ENCODE measurements around the gene PROC. TPM values are rescaled to one million over a fixed set of nuclear protein-coding genes. Genes with fewer than 3 reads are reported as not detected.

PROC gene
- total and polyA plus RNA-seq, 9 of the 15 experiments (the other 6 are each of a cell fraction or from before 2014, with no cell fraction given) = not detected

GRCh38 chr2:127471286-127471988 lies 53.2 kb downstream of the PROC start (continued):
- TF ChIP-seq NKRF (IDR thresholded peaks at IDR 0.05; ENCODE audit: borderline replicate concordance) (no peak), CREBBP (IDR thresholded peaks at IDR 0.05; ENCODE audit: low read depth, low read length) (no peak)

GRCh38 chr2:127472268-127472667 lies 54.0 kb downstream of the PROC start:
- ChIA-PET POLR2A (interaction anchor here (1.7 kb wide), 1 partner anchor 54 kb away, joined by 3 read pairs; the partner anchor contains the start of gene IWS1), CTCF (ENCODE audit: low intra/inter-chr PET ratio) (no interaction called here)
- no peaks in the 10 kb centered on the region for H3K79me2 ChIP-seq (ENCODE audit: control insufficient read depth, insufficient read depth, low read length)
- no peaks in the 10 kb centered on the region for H3K9me1 ChIP-seq (ENCODE audit: control insufficient read depth, insufficient read depth, low read length)
- no peak overlapping the region for H3K9ac ChIP-seq (ENCODE audit: insufficient read depth in 1 of 2, low read depth in 2 of 2, low read length in 2 of 2)
- DNase-seq (ENCODE audit: extremely low read depth in 1 of 4, low spot score in 3 of 4) (no peak), ATAC-seq (no peak), FAIRE-seq (no peak)
- WGBS (ENCODE audit: insufficient coverage, low coverage, missing lambda C conversion rate) = 64% methylated on average over 1 of the region's 1 CpG
- no peaks in the 10 kb centered on the region for H3K9me3 ChIP-seq (replicated peaks; ENCODE audit: control insufficient read depth, insufficient read depth, low read depth, low read length)
- H3K27me3 ChIP-seq (ENCODE audit: control insufficient read depth in 2 of 2, insufficient read depth in 2 of 2, low read length in 2 of 2) = no peaks in the 10 kb centered on the region
- no peak overlapping the region for H3K4me3 ChIP-seq
- no TSS peak for BruUV-seq (replicated peaks)
- H3K4me1 ChIP-seq (replicated peaks in 1 of 2; ENCODE audit: control insufficient read depth in 2 of 2, insufficient read depth in 2 of 2, low read length in 2 of 2) = no peaks in the 10 kb centered on the region
- H3K4me2 ChIP-seq (ENCODE audit: insufficient read depth, low read length) = no peak overlapping the region
- intact Hi-C loops (cut with micrococcal nuclease) = no loop called here
- in situ Hi-C loops (cut with MboI) = no loop called here
- no peaks in the 10 kb centered on the region for H4K20me1 ChIP-seq (replicated peaks; ENCODE audit: control insufficient read depth, insufficient read depth, low read length)
- 0 out of 3 replicates have a peak, but pooled peaks cover 5% of the 10 kb centered on the region for H3K36me3 ChIP-seq (ENCODE audit: control insufficient read depth, insufficient read depth, low read length)
- H3K27ac ChIP-seq (ENCODE audit: extremely low read depth, low read depth, low read length) = no peak overlapping the region
- no peak overlapping the region for H2AFZ ChIP-seq (ENCODE audit: low read depth, low read length)
- TF ChIP-seq NEUROD1 (IDR thresholded peaks at IDR 0.05; ENCODE audit: borderline replicate concordance, low read depth, low read length, partially characterized antibody) (no peak), ZNF778 (CRISPR knock-in tag; IDR thresholded peaks at IDR 0.05) (no peak), PRMT5 (CRISPR knock-in tag; IDR thresholded peaks at IDR 0.05) (no peak), ETV6 (IDR thresholded peaks at IDR 0.05; ENCODE audit: borderline replicate concordance in 1 of 2, low read depth in 2 of 2, low read length in 1 of 2) (no peak), ETV6 (CRISPR knock-in tag; IDR thresholded peaks at IDR 0.05; ENCODE audit: borderline replicate concordance) (no peak), ELK1 (CRISPR knock-in tag; IDR thresholded peaks at IDR 0.05) (no peak), VEZF1 (CRISPR knock-in tag; IDR thresholded peaks at IDR 0.05) (no peak), TRIM28 (IDR thresholded peaks at IDR 0.05) (no peak), NFXL1 (CRISPR knock-in tag; IDR thresholded peaks at IDR 0.05) (no peak), PKNOX1 (IDR thresholded peaks at IDR 0.05) (no peak)
